HepG2 (cell line): ENCODE results near the gene ZBTB25. TPM values are rescaled to one million over a fixed set of nuclear protein-coding genes. Genes with fewer than 3 reads are reported as not detected.

Source experiments
- ATF1 ChIP-seq: IDR thresholded peaks from 2 replicates; pipeline ENCODE4 v1.6.1; 2016; ENCODE audit warnings: mild to moderate bottlenecking, control low read depth
- CAMTA2 ChIP-seq: sonication (generic); formaldehyde crosslinking; IDR thresholded peaks from 2 replicates; pipeline ENCODE4 v1.4.0; 2020; ENCODE audit warnings: mild to moderate bottlenecking, missing genetic modification reagents, borderline replicate concordance
- CBX2 ChIP-seq, 2 experiments: fragments of 200-600 bp in 1 of 2; sonication (generic); formaldehyde crosslinking in 1 of 2; IDR thresholded peaks; 2 replicates each; pipeline versions ENCODE4 v1.7.0 to v1.8.1; 2018 to 2022; ENCODE audit warnings: low read depth in 2 of 2, low read length in 1 of 2, mild to moderate bottlenecking in 1 of 2, missing genetic modification reagents in 1 of 2
- CHD4 ChIP-seq: fragments of 200-600 bp; sonication (generic); IDR thresholded peaks from 2 replicates; pipeline ENCODE4 v1.7.0; 2017; ENCODE audit warnings: mild to moderate bottlenecking, low read length, borderline replicate concordance
- DMAP1 ChIP-seq: IDR thresholded peaks from 2 replicates; pipeline ENCODE4 v1.6.1; 2016
- HNF4A ChIP-seq: sonication (generic); formaldehyde crosslinking; IDR thresholded peaks from 2 replicates; pipeline ENCODE4 v1.4.0; 2020; ENCODE audit warnings: missing genetic modification reagents
- MLLT10 ChIP-seq: sonication (generic); formaldehyde crosslinking; IDR thresholded peaks from 2 replicates; pipeline ENCODE4 v1.4.0; 2020; ENCODE audit warnings: missing genetic modification reagents
- NFIC ChIP-seq: IDR thresholded peaks from 2 replicates; pipeline ENCODE4 v1.6.1; 2012; ENCODE audit warnings: mild to moderate bottlenecking, low read length, inconsistent platforms
- REXO4 ChIP-seq: sonication (generic); formaldehyde crosslinking; IDR thresholded peaks from 2 replicates; pipeline ENCODE4 v1.8.0; 2022; ENCODE audit warnings: missing genetic modification reagents, mild to moderate bottlenecking, borderline replicate concordance
- RNF2 ChIP-seq: fragments of 450-650 bp; conservative IDR thresholded peaks from 2 replicates; pipeline ENCODE4 v1.6.1; 2016; ENCODE audit warnings: low read depth
- SALL2 ChIP-seq: sonication (generic); formaldehyde crosslinking; IDR thresholded peaks from 2 replicates; pipeline ENCODE4 v1.8.1; 2023; ENCODE audit warnings: mild to moderate bottlenecking, missing genetic modification reagents, inconsistent platforms
- ZFP1 ChIP-seq: IDR thresholded peaks from 2 replicates; pipeline ENCODE4 v1.6.1; 2016
- ZFP41 ChIP-seq: sonication (generic); formaldehyde crosslinking; IDR thresholded peaks from 2 replicates; pipeline ENCODE4 v1.4.0; 2020; ENCODE audit warnings: mild to moderate bottlenecking, missing genetic modification reagents, borderline replicate concordance
- ZNF17 ChIP-seq: sonication (generic); formaldehyde crosslinking; IDR thresholded peaks from 2 replicates; pipeline ENCODE4 v1.5.0; 2020; ENCODE audit warnings: mild to moderate bottlenecking, missing genetic modification reagents
- ZNF225 ChIP-seq: sonication (generic); formaldehyde crosslinking; IDR thresholded peaks from 2 replicates; pipeline ENCODE4 v1.4.0; 2020; ENCODE audit warnings: mild to moderate bottlenecking, missing genetic modification reagents
- ZNF3 ChIP-seq: IDR thresholded peaks from 2 replicates; pipeline ENCODE4 v1.7.0; 2017; ENCODE audit warnings: inconsistent platforms
- ZNF333 ChIP-seq: sonication (generic); formaldehyde crosslinking; IDR thresholded peaks from 2 replicates; pipeline ENCODE4 v1.4.0; 2020; ENCODE audit warnings: mild to moderate bottlenecking, missing genetic modification reagents, borderline replicate concordance
- ZNF430 ChIP-seq: sonication (generic); formaldehyde crosslinking; IDR thresholded peaks from 2 replicates; pipeline ENCODE4 v1.9.0; 2021; ENCODE audit warnings: mild to moderate bottlenecking, missing genetic modification reagents
- ZNF660 ChIP-seq: sonication (generic); formaldehyde crosslinking; IDR thresholded peaks from 2 replicates; pipeline ENCODE4 v1.5.1; 2020; ENCODE audit warnings: mild to moderate bottlenecking, low read depth, missing genetic modification reagents, borderline replicate concordance
- ZZZ3 ChIP-seq: sonication (generic); formaldehyde crosslinking; IDR thresholded peaks from 2 replicates; pipeline ENCODE4 v1.4.0; 2020; ENCODE audit warnings: missing genetic modification reagents, mild to moderate bottlenecking, borderline replicate concordance
- polyA plus RNA-seq, 8 experiments: library from polyadenylated mRNA; depleted of rRNA in 3 of 8; stranded (reverse) in 7 of 8; unstranded in 1 of 8; fragments of >200 nt; fragmentation: Illumina TruSeq in 4 of 8; extraction: Trizol in 4 of 8; gene quantifications; 2 replicates each; pipeline versions ENCODE4 v1.2.1 to v1.2.3, GENCODE V29; 2011 to 2016; ENCODE audit warnings: low read depth in 4 of 8, missing spikeins in 1 of 8, mixed read lengths in 1 of 8; ENCODE audit not compliant: insufficient read depth in 1 of 8
- total RNA-seq, 5 experiments: library from RNA; depleted of rRNA; stranded (reverse); fragments of >200 nt; fragmentation: Illumina TruSeq; extraction: Trizol; gene quantifications; 2 replicates each; pipeline ENCODE4 v1.2.3, GENCODE V29; 2016; ENCODE audit warnings: low read depth in 1 of 5
- TF ChIP-seq, protein P1 (sequence below): sonication (generic); formaldehyde crosslinking; IDR thresholded peaks from 2 replicates; pipeline ENCODE4 v1.8.0; 2022; ENCODE audit warnings: mild to moderate bottlenecking, missing genetic modification reagents; ENCODE audit not compliant: insufficient replicate concordance
- TF ChIP-seq, protein P2 (sequence below): sonication (generic); formaldehyde crosslinking; IDR thresholded peaks from 2 replicates; pipeline ENCODE4 v1.4.0; 2020; ENCODE audit warnings: missing genetic modification reagents
- TF ChIP-seq, protein P3 (sequence below): IDR thresholded peaks from 2 replicates; pipeline ENCODE4 v1.6.1; 2012; ENCODE audit warnings: low read depth, low read length, improper control_type of control experiment

Gene ZBTB25
- total and polyA plus RNA-seq, 2 of the 13 experiments (the other 11 are each of a cell fraction or from before 2014, with no cell fraction given), result 3.5 to 7.6 TPM

DNA sequence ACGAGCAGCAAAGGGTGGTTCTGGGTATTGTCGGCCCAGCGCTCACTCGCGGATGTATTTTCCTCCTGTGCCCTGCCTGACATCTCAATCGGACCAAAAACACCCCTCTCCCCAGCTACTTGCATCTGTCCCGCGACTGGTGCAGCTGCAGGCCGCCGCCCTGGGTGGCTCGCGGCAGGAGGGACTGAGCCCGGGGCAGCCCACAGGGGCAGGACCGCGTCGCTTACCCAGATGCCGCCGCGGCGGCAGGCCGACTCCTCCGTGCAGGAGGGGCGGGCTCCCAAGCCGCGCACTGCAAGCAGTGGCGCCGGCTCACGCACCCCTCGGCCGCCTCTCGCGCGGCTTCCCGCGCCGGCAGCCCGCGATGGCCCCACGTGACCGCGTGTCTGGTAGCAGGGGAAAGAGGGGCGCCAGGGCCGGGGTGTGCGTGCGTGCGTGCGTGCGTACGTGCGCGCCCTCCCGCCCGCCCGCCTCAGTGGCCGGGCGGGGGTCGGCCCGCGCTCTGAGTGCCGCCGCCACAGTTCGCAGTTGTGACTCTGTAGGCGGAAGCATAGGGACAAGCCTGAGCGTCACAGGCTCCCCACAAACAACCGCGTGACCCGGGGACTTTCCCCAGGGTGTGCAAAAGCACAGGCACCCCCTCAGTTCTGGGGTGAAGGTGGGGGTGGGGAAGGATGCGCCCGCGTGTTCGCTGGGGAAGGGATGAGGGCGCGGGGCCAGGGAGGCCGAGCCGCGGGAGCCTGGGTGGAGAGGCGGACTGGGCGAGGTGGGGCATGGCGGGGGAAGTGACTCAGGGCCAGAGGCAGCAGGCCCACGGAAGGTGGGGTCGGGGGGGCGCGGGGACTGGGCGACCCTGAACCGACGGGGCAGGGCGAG, at the start of gene ZBTB25 (continued):
- TF ChIP-seq, protein P1, sequence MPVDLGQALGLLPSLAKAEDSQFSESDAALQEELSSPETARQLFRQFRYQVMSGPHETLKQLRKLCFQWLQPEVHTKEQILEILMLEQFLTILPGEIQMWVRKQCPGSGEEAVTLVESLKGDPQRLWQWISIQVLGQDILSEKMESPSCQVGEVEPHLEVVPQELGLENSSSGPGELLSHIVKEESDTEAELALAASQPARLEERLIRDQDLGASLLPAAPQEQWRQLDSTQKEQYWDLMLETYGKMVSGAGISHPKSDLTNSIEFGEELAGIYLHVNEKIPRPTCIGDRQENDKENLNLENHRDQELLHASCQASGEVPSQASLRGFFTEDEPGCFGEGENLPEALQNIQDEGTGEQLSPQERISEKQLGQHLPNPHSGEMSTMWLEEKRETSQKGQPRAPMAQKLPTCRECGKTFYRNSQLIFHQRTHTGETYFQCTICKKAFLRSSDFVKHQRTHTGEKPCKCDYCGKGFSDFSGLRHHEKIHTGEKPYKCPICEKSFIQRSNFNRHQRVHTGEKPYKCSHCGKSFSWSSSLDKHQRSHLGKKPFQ (CRISPR knock-in tag), result no peak
- TF ChIP-seq ZNF17 (CRISPR knock-in tag) (no peak), REXO4 (CRISPR knock-in tag) (peak; percentile 58; the same call in 1 of the 2 replicates), ZNF333 (CRISPR knock-in tag) (no peak), ZNF660 (CRISPR knock-in tag) (no peak), DMAP1 (CRISPR knock-in tag) (peak; percentile 71; the same call in 1 of the 2 replicates), ZNF430 (CRISPR knock-in tag) (0 out of 2 replicates have a peak, but pooled peaks have one; percentile 22), ATF1 (no peak), ZNF3 (CRISPR knock-in tag) (no peak), MLLT10 (no peak), ZZZ3 (CRISPR knock-in tag) (peak; percentile 16; the same call in 1 of the 2 replicates), ZFP41 (CRISPR knock-in tag) (no peak), RNF2 (peak; percentile 72; the same call in 1 of the 2 replicates), CAMTA2 (CRISPR knock-in tag) (no peak), ZFP1 (no peak; the same call in 1 of the 2 replicates), HNF4A (CRISPR knock-in tag) (0 out of 2 replicates have a peak, but pooled peaks have one; percentile 2), NFIC (no peak), CHD4 (no peak), SALL2 (CRISPR knock-in tag) (peak; percentile 78), ZNF225 (CRISPR knock-in tag) (peak; percentile 12; the same call in 1 of the 2 replicates), CBX2 (IDR thresholded peaks at IDR 0.05; ENCODE audit: low read depth, low read length) (no peak), CBX2 (CRISPR knock-in tag; IDR thresholded peaks at IDR 0.05; ENCODE audit: low read depth) (0 out of 2 replicates have a peak, but pooled peaks have one; percentile 44)
- TF ChIP-seq, protein P2, sequence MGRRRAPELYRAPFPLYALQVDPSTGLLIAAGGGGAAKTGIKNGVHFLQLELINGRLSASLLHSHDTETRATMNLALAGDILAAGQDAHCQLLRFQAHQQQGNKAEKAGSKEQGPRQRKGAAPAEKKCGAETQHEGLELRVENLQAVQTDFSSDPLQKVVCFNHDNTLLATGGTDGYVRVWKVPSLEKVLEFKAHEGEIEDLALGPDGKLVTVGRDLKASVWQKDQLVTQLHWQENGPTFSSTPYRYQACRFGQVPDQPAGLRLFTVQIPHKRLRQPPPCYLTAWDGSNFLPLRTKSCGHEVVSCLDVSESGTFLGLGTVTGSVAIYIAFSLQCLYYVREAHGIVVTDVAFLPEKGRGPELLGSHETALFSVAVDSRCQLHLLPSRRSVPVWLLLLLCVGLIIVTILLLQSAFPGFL, result peak; percentile 96
- TF ChIP-seq, protein P3, sequence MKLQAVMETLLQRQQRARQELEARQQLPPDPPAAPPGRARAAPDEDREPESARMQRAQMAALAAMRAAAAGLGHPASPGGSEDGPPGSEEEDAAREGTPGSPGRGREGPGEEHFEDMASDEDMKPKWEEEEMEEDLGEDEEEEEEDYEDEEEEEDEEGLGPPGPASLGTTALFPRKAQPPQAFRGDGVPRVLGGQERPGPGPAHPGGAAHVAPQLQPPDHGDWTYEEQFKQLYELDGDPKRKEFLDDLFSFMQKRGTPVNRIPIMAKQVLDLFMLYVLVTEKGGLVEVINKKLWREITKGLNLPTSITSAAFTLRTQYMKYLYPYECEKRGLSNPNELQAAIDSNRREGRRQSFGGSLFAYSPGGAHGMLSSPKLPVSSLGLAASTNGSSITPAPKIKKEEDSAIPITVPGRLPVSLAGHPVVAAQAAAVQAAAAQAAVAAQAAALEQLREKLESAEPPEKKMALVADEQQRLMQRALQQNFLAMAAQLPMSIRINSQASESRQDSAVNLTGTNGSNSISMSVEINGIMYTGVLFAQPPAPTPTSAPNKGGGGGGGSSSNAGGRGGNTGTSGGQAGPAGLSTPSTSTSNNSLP, result no peak
